Smooth muscle cell (in vitro differentiated cells): Measurements from ENCODE around the gene RFX6. TPM values are rescaled to one million over a fixed set of nuclear protein-coding genes. Genes with fewer than 3 reads are reported as not detected.
A peak's percentile ranks its signal among the peaks of the same experiment; 100 is the strongest.

Source experiments
- DNase-seq: peaks from one replicate; lab custom pipeline; 2025; ENCODE audit not compliant: unreplicated experiment; lab: John Stamatoyannopoulos, UW
- H2AFZ ChIP-seq: fragments of 200-600 bp; sonication (generic); 2 replicates; pipeline ENCODE4 v1.6.0; 2016; ENCODE audit warnings: antibody characterized with exemption, low read depth, mild to moderate bottlenecking
- H3F3A ChIP-seq: fragments of 200-600 bp; sonication (generic); 2 replicates; pipeline ENCODE4 v1.6.0; 2017; ENCODE audit warnings: antibody characterized with exemption, low read depth
- H3K27ac ChIP-seq: fragments of 200-600 bp; sonication (generic); 2 replicates; pipeline ENCODE4 v1.5.1; 2016; ENCODE audit warnings: low read depth, mild to moderate bottlenecking
- H3K27me3 ChIP-seq: fragments of 200-600 bp; sonication (generic); 2 replicates; pipeline ENCODE4 v1.6.1; 2016; ENCODE audit warnings: low read depth, mild to moderate bottlenecking
- H3K36me3 ChIP-seq: fragments of 200-600 bp; sonication (generic); 2 replicates; pipeline ENCODE4 v1.5.1; 2016; ENCODE audit warnings: low read depth
- H3K4me1 ChIP-seq: fragments of 200-600 bp; sonication (generic); 2 replicates; pipeline ENCODE4 v1.5.1; 2016; ENCODE audit warnings: low read depth
- H3K4me2 ChIP-seq: fragments of 200-600 bp; sonication (generic); 2 replicates; pipeline ENCODE4 v1.6.0; 2016; ENCODE audit warnings: mild to moderate bottlenecking
- H3K4me3 ChIP-seq: fragments of 200-600 bp; sonication (generic); 2 replicates; pipeline ENCODE4 v1.5.1; 2016; ENCODE audit warnings: mild to moderate bottlenecking
- H3K79me2 ChIP-seq: fragments of 200-600 bp; sonication (generic); 2 replicates; pipeline ENCODE4 v1.6.0; 2016; ENCODE audit warnings: low read depth, mild to moderate bottlenecking
- H3K9ac ChIP-seq: fragments of 200-600 bp; sonication (generic); 2 replicates; pipeline ENCODE4 v1.6.0; 2016; ENCODE audit warnings: low read depth
- H3K9me3 ChIP-seq: fragments of 200-600 bp; sonication (generic); replicated peaks from 2 replicates; pipeline ENCODE4 v1.5.1; 2016; ENCODE audit warnings: low read depth
- H4K20me1 ChIP-seq: fragments of 200-600 bp; sonication (generic); 2 replicates; pipeline ENCODE4 v1.6.0; 2016; ENCODE audit warnings: low read depth
- WGBS: methylation state at CpG from one replicate; pipeline ENCODE4 v1.1.7; 2016; ENCODE audit warnings: low lambda C conversion rate; 5-methylcytosine and 5-hydroxymethylcytosine counted together
- polyA plus RNA-seq: library from polyadenylated mRNA; unstranded; fragments of >200 nt; fragmentation: Nextera tagmentation; extraction: Ambion mirVana; gene quantifications from 2 replicates; pipeline ENCODE4 v1.2.1, GENCODE V29; 2016
- total RNA-seq: library from RNA; depleted of rRNA; stranded (reverse); fragments of >200 nt; gene quantifications from 2 replicates; pipeline ENCODE4 v1.2.3, GENCODE V29; 2014
- TF ChIP-seq, protein P1 (sequence below): fragments of 200-600 bp; sonication (generic); IDR thresholded peaks from 2 replicates; pipeline ENCODE4 v1.5.1; 2017; ENCODE audit warnings: borderline replicate concordance, mild to moderate bottlenecking, antibody characterized with exemption; ENCODE audit not compliant: insufficient read depth, poor library complexity, severe bottlenecking

RFX6 gene
- total and polyA plus RNA-seq, 2 experiments from 2014 or later, result not detected

GRCh38 chr6:116836606-116837342 lies 40.3 kb upstream of the RFX6 start:
- no peak overlapping the region for H2AFZ ChIP-seq

DNA sequence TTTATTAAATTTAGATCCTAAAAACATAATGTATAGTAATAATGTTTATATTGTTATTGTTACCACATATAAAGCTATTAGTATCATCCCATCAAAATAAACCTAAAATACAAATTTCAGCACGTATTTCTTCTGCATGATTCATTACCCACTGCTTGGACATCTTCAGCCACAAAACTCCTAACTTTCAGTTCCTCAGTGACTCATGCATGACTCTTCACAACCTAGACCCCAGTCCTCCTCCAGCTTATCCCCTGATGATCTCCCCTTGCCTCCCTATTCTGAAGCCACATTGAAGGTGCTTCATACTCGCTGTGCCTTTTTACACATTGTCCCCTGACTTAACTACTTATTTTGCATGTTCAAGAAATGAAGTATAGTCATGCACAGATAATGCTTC lies 37.0 kb upstream of the RFX6 start:
- Histone ChIP-seq H3K27me3 (no peaks in the 10 kb centered on the region), H3K79me2 (no peaks in the 10 kb centered on the region), H3K4me3 (no peak overlapping the region), H3K9me3 (no peaks in the 10 kb centered on the region), H3K4me1 (no peaks in the 10 kb centered on the region), H4K20me1 (no peaks in the 10 kb centered on the region), H3K36me3 (no peaks in the 10 kb centered on the region), H3K27ac (no peak overlapping the region), H2AFZ (no peak overlapping the region), H3F3A (no peaks in the 10 kb centered on the region), H3K9ac (no peak overlapping the region), H3K4me2 (no peak overlapping the region)
- TF ChIP-seq, protein P1, sequence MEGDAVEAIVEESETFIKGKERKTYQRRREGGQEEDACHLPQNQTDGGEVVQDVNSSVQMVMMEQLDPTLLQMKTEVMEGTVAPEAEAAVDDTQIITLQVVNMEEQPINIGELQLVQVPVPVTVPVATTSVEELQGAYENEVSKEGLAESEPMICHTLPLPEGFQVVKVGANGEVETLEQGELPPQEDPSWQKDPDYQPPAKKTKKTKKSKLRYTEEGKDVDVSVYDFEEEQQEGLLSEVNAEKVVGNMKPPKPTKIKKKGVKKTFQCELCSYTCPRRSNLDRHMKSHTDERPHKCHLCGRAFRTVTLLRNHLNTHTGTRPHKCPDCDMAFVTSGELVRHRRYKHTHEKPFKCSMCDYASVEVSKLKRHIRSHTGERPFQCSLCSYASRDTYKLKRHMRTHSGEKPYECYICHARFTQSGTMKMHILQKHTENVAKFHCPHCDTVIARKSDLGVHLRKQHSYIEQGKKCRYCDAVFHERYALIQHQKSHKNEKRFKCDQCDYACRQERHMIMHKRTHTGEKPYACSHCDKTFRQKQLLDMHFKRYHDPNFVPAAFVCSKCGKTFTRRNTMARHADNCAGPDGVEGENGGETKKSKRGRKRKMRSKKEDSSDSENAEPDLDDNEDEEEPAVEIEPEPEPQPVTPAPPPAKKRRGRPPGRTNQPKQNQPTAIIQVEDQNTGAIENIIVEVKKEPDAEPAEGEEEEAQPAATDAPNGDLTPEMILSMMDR, result no peak
- 34% methylated on average over 2 of the region's 2 CpGs for WGBS
- DNase-seq, result no peak

More at GRCh38 chr6:116836606-116837342, 40.3 kb upstream of the RFX6 start:
- no peaks in the 10 kb centered on the region for H4K20me1 ChIP-seq
- TF ChIP-seq, protein P1, result no peak
- no peak for DNase-seq
- H3K79me2 ChIP-seq, result no peaks in the 10 kb centered on the region
- H3K27ac ChIP-seq, result no peak overlapping the region
- H3F3A ChIP-seq, result no peaks in the 10 kb centered on the region
- no peak overlapping the region for H3K4me2 ChIP-seq
- no peak overlapping the region for H3K9ac ChIP-seq
- H3K27me3 ChIP-seq, result no peaks in the 10 kb centered on the region
- H3K9me3 ChIP-seq, result no peaks in the 10 kb centered on the region
- H3K4me3 ChIP-seq, result no peak overlapping the region
- no peaks in the 10 kb centered on the region for H3K36me3 ChIP-seq
- no peaks in the 10 kb centered on the region for H3K4me1 ChIP-seq
- WGBS, result 92% methylated on average over 5 of the region's 5 CpGs

- TF ChIP-seq, protein P1, result no peak
- Histone ChIP-seq H3K9me3 (no peaks in the 10 kb centered on the region), H3K27ac (no peak overlapping the region), H4K20me1 (no peaks in the 10 kb centered on the region), H3K36me3 (no peaks in the 10 kb centered on the region), H3K4me1 (no peaks in the 10 kb centered on the region), H3K79me2 (no peaks in the 10 kb centered on the region), H3K9ac (no peak overlapping the region), H2AFZ (no peak overlapping the region), H3F3A (no peaks in the 10 kb centered on the region), H3K4me2 (no peak overlapping the region), H3K27me3 (no peaks in the 10 kb centered on the region), H3K4me3 (no peak overlapping the region)
- WGBS, result 74% methylated on average over 1 of the region's 1 CpG
- DNase-seq, result no peak
These were observed 34.6 kb upstream of the RFX6 start for GRCh38 chr6:116842459-116842858.

- no peak overlapping the region for H3K4me2 ChIP-seq
- WGBS, result 45% methylated on average over 1 of the region's 1 CpG
- no peak overlapping the region for H3K9ac ChIP-seq
- no peak overlapping the region for H3K4me3 ChIP-seq
- no peaks in the 10 kb centered on the region for H3K9me3 ChIP-seq
- H4K20me1 ChIP-seq, result no peaks in the 10 kb centered on the region
- TF ChIP-seq, protein P1, result peak; percentile 35
- no peaks in the 10 kb centered on the region for H3F3A ChIP-seq
- no peaks in the 10 kb centered on the region for H3K36me3 ChIP-seq
- H3K27me3 ChIP-seq, result no peaks in the 10 kb centered on the region
- no peaks in the 10 kb centered on the region for H3K79me2 ChIP-seq
- H3K27ac ChIP-seq, result no peak overlapping the region
- no peaks in the 10 kb centered on the region for H3K4me1 ChIP-seq
- DNase-seq, result no peak
- H2AFZ ChIP-seq, result no peak overlapping the region
These were observed 29.8 kb upstream of the RFX6 start for GRCh38 chr6:116847227-116847626.
